ENCODE data around the gene KIRREL3. TPM values are rescaled to one million over a fixed set of nuclear protein-coding genes. Genes with fewer than 3 reads are reported as not detected.

KIRREL3 gene
- total and polyA plus RNA-seq, 12 donors = 0.13 to 0.58 (median 0.30) TPM

GRCh38 chr11:126416542-126417090 lies 584.0 kb downstream of the KIRREL3 start:
- H3K27ac ChIP-seq = peak overlapping the region; percentile 70 to 93 (median 85)
- intact Hi-C loops (cut with DNase I) = loop anchor here in 7 of 10 donors (5.0 to 10.0 kb wide), 4 partner anchors 59 to 104 kb away; partner anchors contain the start of gene ST3GAL4 (in 5 of the 7)
- H3K27me3 ChIP-seq = no peaks in the 10 kb centered on the region
- H3K4me3 ChIP-seq = peak overlapping the region in 9 of 10 donors; percentile 27 to 55 (median 52)
- ATAC-seq (peak; percentile 85 to 91 (median 88)), DNase-seq (peak; percentile 92 to 95)
- H3K4me1 ChIP-seq = peaks cover 26 to 90% (median 64%) of the 10 kb centered on the region in 9 donors
- WGBS, 2 donors = 5 to 7% methylated on average over 50 to 52 of the region's 52 CpGs
- H3K9me3 ChIP-seq = no peaks in the 10 kb centered on the region
- peak in 1 of 9 donors; percentile 8 for TF ChIP-seq CTCF (IDR thresholded peaks at IDR 0.05)
- peaks cover 0 to 22% (median 4%) of the 10 kb centered on the region in 9 donors for H3K36me3 ChIP-seq

DNA sequence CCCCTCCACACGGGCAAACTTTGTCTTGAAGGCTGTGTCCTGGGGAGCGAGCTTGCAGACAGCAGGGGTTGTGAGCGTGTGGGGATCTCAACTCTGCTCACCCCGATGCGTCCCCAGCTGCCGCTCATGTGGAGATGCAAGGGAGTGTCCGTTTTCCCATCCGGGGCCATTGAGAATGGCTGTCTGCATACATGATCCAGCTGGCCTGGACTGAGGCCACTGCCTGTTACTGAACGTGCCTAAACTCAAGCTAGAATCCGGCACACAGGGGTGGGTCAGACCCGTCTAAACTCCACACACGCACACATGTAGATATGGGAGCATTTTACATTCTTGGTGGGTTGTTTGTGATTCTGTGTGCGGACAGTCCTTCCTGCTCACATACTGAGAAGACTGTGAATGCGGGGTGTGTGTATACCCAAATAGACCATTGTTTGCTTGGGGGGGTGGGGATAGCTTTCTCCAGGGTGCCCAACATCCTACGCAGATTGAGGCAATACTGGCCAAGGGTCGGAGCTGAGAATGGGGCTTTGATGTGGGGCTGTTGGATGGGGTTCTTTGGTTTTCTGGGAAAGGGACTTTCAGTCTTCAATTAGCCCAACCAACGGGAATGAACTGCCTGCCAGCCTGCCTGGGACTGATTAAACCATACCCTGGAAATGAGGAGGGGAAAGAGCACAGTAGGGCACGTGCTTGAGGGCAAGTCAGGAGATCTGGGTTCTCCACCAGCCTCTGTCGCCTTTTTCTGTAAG lies 584.7 kb downstream of the KIRREL3 start:
- no peak for TF ChIP-seq CTCF (IDR thresholded peaks at IDR 0.05)
- no peaks in the 10 kb centered on the region for H3K9me3 ChIP-seq
- peaks cover 20 to 90% (median 62%) of the 10 kb centered on the region in 9 donors for H3K4me1 ChIP-seq
- 59 to 65% methylated on average over 19 of the region's 19 CpGs for WGBS, 2 donors
- peak overlapping the region; percentile 70 to 93 (median 85) for H3K27ac ChIP-seq
- peaks cover 0 to 27% (median 4%) of the 10 kb centered on the region in 9 donors for H3K36me3 ChIP-seq
- peak overlapping the region in 8 of 10 donors; percentile 27 to 55 (median 52) for H3K4me3 ChIP-seq
- intact Hi-C loops (cut with DNase I) = loop anchor here in 7 of 10 donors (5.0 to 10.0 kb wide), 4 partner anchors 59 to 104 kb away; partner anchors contain the start of gene ST3GAL4 (in 5 of the 7)
- ATAC-seq = peak; percentile 44 to 74 (median 62)
- no peaks in the 10 kb centered on the region for H3K27me3 ChIP-seq
- DNase-seq = peak; percentile 81 to 86

- Histone ChIP-seq H3K4me1 (peaks cover 20 to 91% (median 55%) of the 10 kb centered on the region in 9 donors), H3K4me3 (no peak overlapping the region), H3K36me3 (peaks cover 0 to 27% (median 4%) of the 10 kb centered on the region in 9 donors), H3K27me3 (no peaks in the 10 kb centered on the region), H3K27ac (peak overlapping the region; percentile 70 to 93 (median 85)), H3K9me3 (no peaks in the 10 kb centered on the region)
- intact Hi-C loops (cut with DNase I) = loop anchor here in 7 of 10 donors (5.0 to 10.0 kb wide), 4 partner anchors 58 to 103 kb away; partner anchors contain the start of gene ST3GAL4 (in 5 of the 7)
- no peak for TF ChIP-seq CTCF (IDR thresholded peaks at IDR 0.05)
- 20 to 21% methylated on average over 7 of the region's 7 CpGs for WGBS, 2 donors
- ATAC-seq (peak; percentile 44 to 64 (median 50)), DNase-seq (peak; percentile 85 to 87)
Observed at GRCh38 chr11:126415128-126415527, 585.4 kb downstream of the KIRREL3 start.

DNA sequence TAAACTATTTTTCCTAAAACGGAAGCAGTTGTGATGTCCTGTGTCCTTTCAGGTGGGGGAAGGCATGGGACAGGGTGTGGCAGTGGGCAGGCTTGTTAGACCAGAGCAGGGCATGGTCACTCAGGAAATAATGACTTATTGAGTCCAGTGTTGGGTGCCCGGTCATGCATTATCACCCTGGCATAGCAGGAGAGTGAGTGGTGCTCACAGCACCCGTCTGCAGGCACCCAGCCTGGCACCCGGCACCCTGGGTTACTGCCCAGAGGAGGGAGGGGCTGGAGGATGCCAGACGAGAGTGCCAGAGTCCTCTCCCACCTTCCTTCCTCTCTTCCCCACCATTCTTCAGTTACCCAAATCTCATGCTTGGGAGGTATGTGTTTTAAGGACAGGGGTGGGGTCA lies 586.0 kb downstream of the KIRREL3 start:
- H3K9me3 ChIP-seq = no peaks in the 10 kb centered on the region
- TF ChIP-seq CTCF (IDR thresholded peaks at IDR 0.05) = no peak
- peaks cover 20 to 90% (median 50%) of the 10 kb centered on the region in 9 donors for H3K4me1 ChIP-seq
- intact Hi-C loops (cut with DNase I) = loop anchor here in 7 of 10 donors (5.0 to 10.0 kb wide), 4 partner anchors 57 to 102 kb away; partner anchors contain the start of gene ST3GAL4 (in 6 of the 7)
- peak in 5 of 8 donors; percentile 1 to 35 (median 4) for ATAC-seq
- H3K27ac ChIP-seq = peak overlapping the region; percentile 14 to 93 (median 85)
- 45 to 48% methylated on average over 5 of the region's 5 CpGs for WGBS, 2 donors
- H3K4me3 ChIP-seq = no peak overlapping the region
- no peaks in the 10 kb centered on the region for H3K27me3 ChIP-seq
- H3K36me3 ChIP-seq = peaks cover 0 to 32% (median 4%) of the 10 kb centered on the region in 9 donors
- peak in 1 of 2 donors; percentile 40 for DNase-seq
